Endometrial microvascular endothelial cells (primary cell): ENCODE results near the gene GSTP1. TPM values are rescaled to one million over a fixed set of nuclear protein-coding genes. Genes with fewer than 3 reads are reported as not detected.
"Not testable (repeated sequence)": the region's sequence is repeated elsewhere in the genome, so short reads cannot be mapped to it uniquely, and the experiment has no call there.

Source experiments
- in situ Hi-C: cut with HindIII; loops from 2 replicates; pipeline ENCODE4 v1.10.0; 2017; ENCODE audit warnings: low sequenced_read_pairs, low pct_unique_long_range_greater_than_20kb; ENCODE audit errors: inconsistent ontology term
- total RNA-seq: library from RNA; depleted of rRNA; stranded (reverse); fragments of >200 nt; gene quantifications from one replicate; pipeline ENCODE4 v1.2.3, GENCODE V29; 2015; ENCODE audit errors: inconsistent ontology term

GSTP1 gene
- total RNA-seq, 1 donor from 2014 or later = 1,295 TPM

GRCh38 chr11:67610302-67610868, 26.8 kb downstream of the GSTP1 start:
- in situ Hi-C loops = no loop called here

- in situ Hi-C loops = no loop called here
Measured at GRCh38 chr11:67611165-67611564, 27.6 kb downstream of the GSTP1 start.

GRCh38 chr11:67611704-67612587, 28.3 kb downstream of the GSTP1 start:
- in situ Hi-C loops = no loop called here

- in situ Hi-C loops = no loop called here
Measured at GRCh38 chr11:67612751-67613150, 29.1 kb downstream of the GSTP1 start.

- in situ Hi-C loops = no loop called here
Measured at GRCh38 chr11:67613313-67613959, 29.8 kb downstream of the GSTP1 start.

- in situ Hi-C loops = no loop called here
Measured at GRCh38 chr11:67613960-67614715, 30.5 kb downstream of the GSTP1 start.

- in situ Hi-C loops = no loop called here
Measured at GRCh38 chr11:67614730-67615714, 31.4 kb downstream of the GSTP1 start.

GRCh38 chr11:67615728-67616430, 32.3 kb downstream of the GSTP1 start:
- in situ Hi-C loops = no loop called here

- in situ Hi-C loops = no loop called here
Measured at GRCh38 chr11:67616431-67617242, 33.0 kb downstream of the GSTP1 start.

GRCh38 chr11:67617243-67617953, 33.8 kb downstream of the GSTP1 start:
- in situ Hi-C loops = no loop called here

GRCh38 chr11:67618901-67619659, 35.5 kb downstream of the GSTP1 start:
- in situ Hi-C loops = not testable (repeated sequence)

- in situ Hi-C loops = not testable (repeated sequence)
Measured at GRCh38 chr11:67619683-67620618, 36.3 kb downstream of the GSTP1 start.

- in situ Hi-C loops = not testable (repeated sequence)
Measured at GRCh38 chr11:67620621-67621020, 37.0 kb downstream of the GSTP1 start.

GRCh38 chr11:67621928-67622327, 38.3 kb downstream of the GSTP1 start:
- in situ Hi-C loops = not testable (repeated sequence)
